RWPE1 (cell line): Measurements from ENCODE around the gene CCDC192.

Experiments used
- CTCF ChIA-PET: fragments of 350-600 bp; sonication (Branson Sonifier 250); formaldehyde crosslinking; extraction: SDS; loops from one replicate; lab custom pipeline; 2021; lab: Yijun Ruan, JAX
- POLR2A ChIA-PET: fragments of 400-600 bp; formaldehyde crosslinking; extraction: SDS; loops from one replicate; lab custom pipeline; 2020; ENCODE audit warnings: antibody characterized with exemption; ENCODE audit not compliant: low non-redundant PET; lab: Yijun Ruan, JAX
- DNase-seq: peaks from one replicate; pipeline ENCODE4 v3.0.0; 2012; ENCODE audit warnings: low spot score
- H3K27ac ChIP-seq: fragments of 450-650 bp; 2 replicates; pipeline ENCODE4 v1.5.1; 2017
- CTCF ChIP-seq: fragments of 450-650 bp; conservative IDR thresholded peaks from 2 replicates; pipeline ENCODE4 v1.5.1; 2017; ENCODE audit warnings: low read depth, mild to moderate bottlenecking

Gene CCDC192

GRCh38 chr5:127969002-127969401 is 265.8 kb downstream of the CCDC192 start:
- CTCF ChIA-PET = no interaction called here

GRCh38 chr5:127969651-127970050 is 266.5 kb downstream of the CCDC192 start:
- ChIA-PET CTCF (no interaction called here), POLR2A (no interaction called here)
- DNase-seq = no peak
- no peak overlapping the region for H3K27ac ChIP-seq
- no peak for TF ChIP-seq CTCF

More at GRCh38 chr5:127969002-127969401, 265.8 kb downstream of the CCDC192 start:
- POLR2A ChIA-PET = no interaction called here
- no peak overlapping the region for H3K27ac ChIP-seq
- no peak for DNase-seq
- TF ChIP-seq CTCF = no peak

GRCh38 chr5:127970081-127970480 is 266.9 kb downstream of the CCDC192 start:
- no peak for TF ChIP-seq CTCF
- ChIA-PET POLR2A (no interaction called here), CTCF (interaction anchor here (0.6 kb wide), 1 partner anchor 41 kb away, joined by 4 read pairs; no protein-coding TSS in a partner anchor)
- H3K27ac ChIP-seq = no peak overlapping the region
- no peak for DNase-seq

GRCh38 chr5:127970854-127971425 is 267.7 kb downstream of the CCDC192 start:
- TF ChIP-seq CTCF = no peak
- DNase-seq = no peak
- ChIA-PET POLR2A (no interaction called here), CTCF (interaction anchor here (0.6 to 1.5 kb wide), 2 partner anchors 40 to 70 kb away, joined by 4 read pairs; no protein-coding TSS in a partner anchor)
- no peak overlapping the region for H3K27ac ChIP-seq

- no peak overlapping the region for H3K27ac ChIP-seq
- ChIA-PET CTCF (no interaction called here), POLR2A (no interaction called here)
- no peak for DNase-seq
- no peak for TF ChIP-seq CTCF
Observed at GRCh38 chr5:127975961-127976360, 272.8 kb downstream of the CCDC192 start.

GRCh38 chr5:127976525-127976924 is 273.3 kb downstream of the CCDC192 start:
- ChIA-PET CTCF (no interaction called here), POLR2A (no interaction called here)
- no peak for TF ChIP-seq CTCF
- H3K27ac ChIP-seq = no peak overlapping the region
- DNase-seq = no peak
